HG02938 (cell line): ENCODE measurements around the gene SMCO4.

ENCODE experiments used
- ATAC-seq: cut with Tn5 transposase; IDR thresholded peaks from one replicate; pipeline ENCODE4 v1.9.1; 2021; ENCODE audit warnings: mild to moderate bottlenecking, moderate library complexity; ENCODE audit not compliant: unreplicated experiment

Gene SMCO4

GRCh38 chr11:93510196-93510873 is 32.9 kb downstream of the SMCO4 start:
- no peak for ATAC-seq

- ATAC-seq, result no peak
These were observed 35.7 kb downstream of the SMCO4 start for GRCh38 chr11:93507517-93507916.

GRCh38 chr11:93505703-93506102 is 37.5 kb downstream of the SMCO4 start:
- no peak for ATAC-seq

GRCh38 chr11:93504110-93505095 is 38.8 kb downstream of the SMCO4 start:
- no peak for ATAC-seq

- ATAC-seq, result no peak
These were observed 41.3 kb downstream of the SMCO4 start for GRCh38 chr11:93501856-93502255.

GRCh38 chr11:93500759-93501158 is 42.4 kb downstream of the SMCO4 start:
- no peak for ATAC-seq

- no peak for ATAC-seq
These were observed 44.5 kb downstream of the SMCO4 start for GRCh38 chr11:93498641-93499040.

- no peak for ATAC-seq
These were observed 45.0 kb downstream of the SMCO4 start for GRCh38 chr11:93498161-93498560.

GRCh38 chr11:93497596-93497995 is 45.6 kb downstream of the SMCO4 start:
- no peak for ATAC-seq

- ATAC-seq, result no peak
These were observed 48.8 kb downstream of the SMCO4 start for GRCh38 chr11:93494357-93494756.

- no peak for ATAC-seq
These were observed 49.8 kb downstream of the SMCO4 start for GRCh38 chr11:93493252-93493897.

- no peak for ATAC-seq
These were observed 50.5 kb downstream of the SMCO4 start for GRCh38 chr11:93492464-93493251.

- no peak for ATAC-seq
These were observed 51.2 kb downstream of the SMCO4 start for GRCh38 chr11:93491973-93492372.

GRCh38 chr11:93490996-93491618 is 52.1 kb downstream of the SMCO4 start:
- no peak for ATAC-seq

GRCh38 chr11:93489841-93490240 is 53.4 kb downstream of the SMCO4 start:
- ATAC-seq, result no peak

- ATAC-seq, result no peak
These were observed 56.1 kb downstream of the SMCO4 start for GRCh38 chr11:93487032-93487483.

GRCh38 chr11:93485983-93486382 is 57.2 kb downstream of the SMCO4 start:
- no peak for ATAC-seq

- ATAC-seq, result no peak
These were observed 58.5 kb downstream of the SMCO4 start for GRCh38 chr11:93484716-93485115.

GRCh38 chr11:93482556-93482955 is 60.6 kb downstream of the SMCO4 start:
- ATAC-seq, result no peak

- no peak for ATAC-seq
These were observed 61.5 kb downstream of the SMCO4 start for GRCh38 chr11:93481696-93482095.
